HEK293 (cell line): ENCODE measurements around the gene CPLX1.

ENCODE experiments used
- BCL11A ChIP-seq: fragments of 450-650 bp; formaldehyde crosslinking; IDR thresholded peaks from 2 replicates; pipeline ENCODE4 v1.5.1; 2016; ENCODE audit warnings: low read depth, missing biosample characterization, missing genetic modification characterization
- CTCF ChIP-seq: fragments of 450-650 bp; formaldehyde crosslinking; IDR thresholded peaks from 2 replicates; pipeline ENCODE4 v1.5.1; 2016; ENCODE audit warnings: missing biosample characterization, missing genetic modification characterization
- PBX3 ChIP-seq: sonication (generic); formaldehyde crosslinking; IDR thresholded peaks from 2 replicates; pipeline ENCODE4 v1.8.1; 2022; ENCODE audit warnings: mild to moderate bottlenecking, moderate library complexity, missing genetic modification reagents
- ZNF211 ChIP-seq: fragments of 450-650 bp; formaldehyde crosslinking; IDR thresholded peaks from 2 replicates; pipeline ENCODE4 v1.5.1; 2016; ENCODE audit warnings: low read depth, missing biosample characterization, missing genetic modification characterization
- ZNF280D ChIP-seq: fragments of 450-650 bp; formaldehyde crosslinking; IDR thresholded peaks from 2 replicates; pipeline ENCODE4 v1.5.1; 2016; ENCODE audit warnings: missing biosample characterization, missing genetic modification characterization
- ZNF311 ChIP-seq: fragments of 450-650 bp; formaldehyde crosslinking; IDR thresholded peaks from 2 replicates; pipeline ENCODE4 v1.5.1; 2017; ENCODE audit warnings: missing biosample characterization, missing genetic modification characterization, borderline replicate concordance
- ZNF350 ChIP-seq: fragments of 450-650 bp; formaldehyde crosslinking; IDR thresholded peaks from 2 replicates; pipeline ENCODE4 v1.5.0; 2017; ENCODE audit warnings: missing biosample characterization, mild to moderate bottlenecking, missing genetic modification characterization
- TF ChIP-seq, protein P1 (sequence below): fragments of 450-650 bp; formaldehyde crosslinking; IDR thresholded peaks from 2 replicates; pipeline ENCODE4 v1.5.1; 2016; ENCODE audit warnings: missing biosample characterization, missing genetic modification characterization, low read depth
- TF ChIP-seq, protein P2 (sequence below): fragments of 450-650 bp; formaldehyde crosslinking; IDR thresholded peaks from 2 replicates; pipeline ENCODE4 v1.5.1; 2016; ENCODE audit warnings: missing biosample characterization, missing genetic modification characterization, borderline replicate concordance

DNA sequence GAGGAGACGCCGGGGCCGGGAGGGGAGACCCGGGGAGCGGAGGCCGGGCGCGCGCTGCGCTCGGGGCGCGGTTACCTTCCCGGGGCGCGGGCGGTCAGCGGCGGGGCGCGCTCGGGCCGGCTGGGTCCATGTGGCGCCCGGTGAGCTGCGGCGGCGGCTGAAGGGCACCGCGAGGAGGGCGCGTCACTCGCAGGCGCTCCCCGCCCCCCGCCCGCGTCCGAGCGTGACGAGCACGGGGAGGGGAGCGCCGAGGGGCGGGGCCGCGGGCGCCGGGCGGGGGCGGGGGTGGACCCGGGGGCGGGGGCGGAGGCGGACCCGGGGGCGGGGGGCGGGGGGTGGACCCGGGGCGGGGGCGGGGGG lies at the start of gene CPLX1:
- no peak for TF ChIP-seq ZNF211 (tag by site-specific recombination)
- no peak for TF ChIP-seq CTCF
- TF ChIP-seq, protein P1, sequence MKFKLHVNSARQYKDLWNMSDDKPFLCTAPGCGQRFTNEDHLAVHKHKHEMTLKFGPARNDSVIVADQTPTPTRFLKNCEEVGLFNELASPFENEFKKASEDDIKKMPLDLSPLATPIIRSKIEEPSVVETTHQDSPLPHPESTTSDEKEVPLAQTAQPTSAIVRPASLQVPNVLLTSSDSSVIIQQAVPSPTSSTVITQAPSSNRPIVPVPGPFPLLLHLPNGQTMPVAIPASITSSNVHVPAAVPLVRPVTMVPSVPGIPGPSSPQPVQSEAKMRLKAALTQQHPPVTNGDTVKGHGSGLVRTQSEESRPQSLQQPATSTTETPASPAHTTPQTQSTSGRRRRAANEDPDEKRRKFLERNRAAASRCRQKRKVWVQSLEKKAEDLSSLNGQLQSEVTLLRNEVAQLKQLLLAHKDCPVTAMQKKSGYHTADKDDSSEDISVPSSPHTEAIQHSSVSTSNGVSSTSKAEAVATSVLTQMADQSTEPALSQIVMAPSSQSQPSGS (tag by site-specific recombination): no peak
- TF ChIP-seq BCL11A (tag by site-specific recombination): no peak
- TF ChIP-seq, protein P2, sequence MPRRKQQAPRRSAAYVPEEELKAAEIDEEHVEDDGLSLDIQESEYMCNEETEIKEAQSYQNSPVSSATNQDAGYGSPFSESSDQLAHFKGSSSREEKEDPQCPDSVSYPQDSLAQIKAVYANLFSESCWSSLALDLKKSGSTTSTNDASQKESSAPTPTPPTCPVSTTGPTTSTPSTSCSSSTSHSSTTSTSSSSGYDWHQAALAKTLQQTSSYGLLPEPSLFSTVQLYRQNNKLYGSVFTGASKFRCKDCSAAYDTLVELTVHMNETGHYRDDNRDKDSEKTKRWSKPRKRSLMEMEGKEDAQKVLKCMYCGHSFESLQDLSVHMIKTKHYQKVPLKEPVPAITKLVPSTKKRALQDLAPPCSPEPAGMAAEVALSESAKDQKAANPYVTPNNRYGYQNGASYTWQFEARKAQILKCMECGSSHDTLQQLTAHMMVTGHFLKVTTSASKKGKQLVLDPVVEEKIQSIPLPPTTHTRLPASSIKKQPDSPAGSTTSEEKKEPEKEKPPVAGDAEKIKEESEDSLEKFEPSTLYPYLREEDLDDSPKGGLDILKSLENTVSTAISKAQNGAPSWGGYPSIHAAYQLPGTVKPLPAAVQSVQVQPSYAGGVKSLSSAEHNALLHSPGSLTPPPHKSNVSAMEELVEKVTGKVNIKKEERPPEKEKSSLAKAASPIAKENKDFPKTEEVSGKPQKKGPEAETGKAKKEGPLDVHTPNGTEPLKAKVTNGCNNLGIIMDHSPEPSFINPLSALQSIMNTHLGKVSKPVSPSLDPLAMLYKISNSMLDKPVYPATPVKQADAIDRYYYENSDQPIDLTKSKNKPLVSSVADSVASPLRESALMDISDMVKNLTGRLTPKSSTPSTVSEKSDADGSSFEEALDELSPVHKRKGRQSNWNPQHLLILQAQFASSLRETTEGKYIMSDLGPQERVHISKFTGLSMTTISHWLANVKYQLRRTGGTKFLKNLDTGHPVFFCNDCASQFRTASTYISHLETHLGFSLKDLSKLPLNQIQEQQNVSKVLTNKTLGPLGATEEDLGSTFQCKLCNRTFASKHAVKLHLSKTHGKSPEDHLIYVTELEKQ: no peak
- no peak for TF ChIP-seq ZNF350 (tag by site-specific recombination)
- TF ChIP-seq PBX3 (CRISPR knock-in tag): no peak
- TF ChIP-seq ZNF280D: no peak
- TF ChIP-seq ZNF311 (tag by site-specific recombination): no peak
